Measurements from ENCODE around the gene RUFY2. TPM values are rescaled to one million over a fixed set of nuclear protein-coding genes. Genes with fewer than 3 reads are reported as not detected.

Gene RUFY2
- total RNA-seq, 1 donor from 2014 or later: 75.6 TPM

DNA sequence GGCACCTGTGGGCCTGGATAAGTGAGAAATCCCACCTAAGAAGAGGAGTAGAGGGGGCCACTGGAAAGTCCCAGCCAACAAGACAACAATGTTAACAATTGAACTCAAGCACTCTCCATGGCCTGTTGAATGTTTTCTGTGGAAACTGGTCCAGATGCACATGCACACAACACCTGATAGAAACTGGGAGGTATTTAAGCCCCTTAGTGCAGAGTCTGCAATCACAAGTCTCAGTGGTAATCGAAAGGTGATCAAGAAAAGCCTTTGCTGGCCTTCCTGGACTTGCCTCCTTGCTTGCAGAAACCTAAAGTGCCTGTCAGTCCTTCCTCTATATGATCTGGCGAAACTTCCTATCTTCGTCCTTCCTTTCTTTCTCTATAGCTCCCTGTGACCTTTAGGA lies 105.8 kb downstream of the RUFY2 start:
- TF ChIP-seq CTCF (IDR thresholded peaks at IDR 0.05; ENCODE audit: partially characterized antibody, unreplicated experiment): no peak
- peaks cover under 1% of the 10 kb centered on the region for H3K27me3 Mint-ChIP-seq (ENCODE audit: unreplicated experiment)
- no peak overlapping the region for H3K27ac Mint-ChIP-seq (ENCODE audit: unreplicated experiment)
- no peaks in the 10 kb centered on the region for H3K36me3 Mint-ChIP-seq (ENCODE audit: unreplicated experiment)
- H3K4me3 Mint-ChIP-seq (ENCODE audit: unreplicated experiment): no peak overlapping the region
- no peak for DNase-seq
- H3K4me1 Mint-ChIP-seq (ENCODE audit: low read depth, unreplicated experiment): no peaks in the 10 kb centered on the region
- H3K9me3 Mint-ChIP-seq (ENCODE audit: unreplicated experiment): no peaks in the 10 kb centered on the region

- Mint-ChIP-seq H3K27me3 (ENCODE audit: unreplicated experiment) (peaks cover 1% of the 10 kb centered on the region), H3K9me3 (ENCODE audit: unreplicated experiment) (no peaks in the 10 kb centered on the region), H3K4me3 (ENCODE audit: unreplicated experiment) (no peak overlapping the region), H3K36me3 (ENCODE audit: unreplicated experiment) (peaks cover 8% of the 10 kb centered on the region), H3K27ac (ENCODE audit: unreplicated experiment) (no peak overlapping the region), H3K4me1 (ENCODE audit: low read depth, unreplicated experiment) (no peaks in the 10 kb centered on the region)
- DNase-seq: no peak
- TF ChIP-seq CTCF (IDR thresholded peaks at IDR 0.05; ENCODE audit: partially characterized antibody, unreplicated experiment): no peak
Measured at GRCh38 chr10:68296843-68297663, 110.0 kb downstream of the RUFY2 start.

Other genes starting within 250 kb of the RUFY2 start
- gene ATOH7, start 175.2 kb downstream of the RUFY2 start, total RNA-seq (ENCODE audit: unreplicated experiment): 0.86 TPM
- gene HNRNPH3, start 75.2 kb downstream of the RUFY2 start, total RNA-seq (ENCODE audit: unreplicated experiment): 194 TPM
- gene PBLD, start 74.3 kb downstream of the RUFY2 start, total RNA-seq (ENCODE audit: unreplicated experiment): 10.3 TPM
- 9.9 TPM for gene DNA2, start 64.7 kb upstream of the RUFY2 start, total RNA-seq (ENCODE audit: unreplicated experiment)
- gene SLC25A16, start 120.2 kb upstream of the RUFY2 start, total RNA-seq (ENCODE audit: unreplicated experiment): 30.7 TPM
- 31.6 TPM for gene TET1, start 153.1 kb upstream of the RUFY2 start, total RNA-seq (ENCODE audit: unreplicated experiment)

All from glutamatergic neuron (in vitro differentiated cells).